ENCODE results near the gene UXT. TPM values are rescaled to one million over a fixed set of nuclear protein-coding genes. Genes with fewer than 3 reads are reported as not detected.

The UXT gene
- total and polyA plus RNA-seq, 2 of the 13 experiments (the other 11 are each of a cell fraction or from before 2014, with no cell fraction given), result 107 to 123 TPM

- TF ChIP-seq, protein P1, sequence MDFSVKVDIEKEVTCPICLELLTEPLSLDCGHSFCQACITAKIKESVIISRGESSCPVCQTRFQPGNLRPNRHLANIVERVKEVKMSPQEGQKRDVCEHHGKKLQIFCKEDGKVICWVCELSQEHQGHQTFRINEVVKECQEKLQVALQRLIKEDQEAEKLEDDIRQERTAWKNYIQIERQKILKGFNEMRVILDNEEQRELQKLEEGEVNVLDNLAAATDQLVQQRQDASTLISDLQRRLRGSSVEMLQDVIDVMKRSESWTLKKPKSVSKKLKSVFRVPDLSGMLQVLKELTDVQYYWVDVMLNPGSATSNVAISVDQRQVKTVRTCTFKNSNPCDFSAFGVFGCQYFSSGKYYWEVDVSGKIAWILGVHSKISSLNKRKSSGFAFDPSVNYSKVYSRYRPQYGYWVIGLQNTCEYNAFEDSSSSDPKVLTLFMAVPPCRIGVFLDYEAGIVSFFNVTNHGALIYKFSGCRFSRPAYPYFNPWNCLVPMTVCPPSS (IDR thresholded peaks at IDR 0.05), result no peak
- TF ChIP-seq AHR (CRISPR knock-in tag; IDR thresholded peaks at IDR 0.05) (0 out of 2 replicates have a peak, but pooled peaks have one; percentile 41), KDM5A (IDR thresholded peaks at IDR 0.05; ENCODE audit: borderline replicate concordance, low read length) (no peak), ZNF562 (CRISPR knock-in tag; IDR thresholded peaks at IDR 0.05; ENCODE audit: borderline replicate concordance) (no peak), KDM2A (CRISPR knock-in tag; IDR thresholded peaks at IDR 0.05; ENCODE audit: borderline replicate concordance, low read depth) (peak; percentile 60; the same call in 1 of the 2 replicates), ZNF619 (CRISPR knock-in tag; IDR thresholded peaks at IDR 0.05) (no peak), MAZ (IDR thresholded peaks at IDR 0.05; ENCODE audit: borderline replicate concordance, low read depth, low read length) (0 out of 2 replicates have a peak, but pooled peaks have one; percentile 59), MAZ (CRISPR knock-in tag; IDR thresholded peaks at IDR 0.05; ENCODE audit: low read depth) (peak; percentile 60; the same call in 1 of the 2 replicates), PHF8 (CRISPR knock-in tag; IDR thresholded peaks at IDR 0.05) (no peak), KLF13 (CRISPR knock-in tag; IDR thresholded peaks at IDR 0.05) (no peak), SRY (CRISPR knock-in tag; IDR thresholded peaks at IDR 0.05) (peak; percentile 80; the same call in 1 of the 2 replicates), KLF11 (CRISPR knock-in tag; IDR thresholded peaks at IDR 0.05) (no peak), ZNF251 (CRISPR knock-in tag; IDR thresholded peaks at IDR 0.05) (no peak), DMAP1 (CRISPR knock-in tag; IDR thresholded peaks at IDR 0.05) (no peak), XRCC5 (optimal IDR thresholded peaks at IDR 0.05; ENCODE audit: low read length) (no peak), ARID4A (CRISPR knock-in tag; IDR thresholded peaks at IDR 0.05; ENCODE audit: borderline replicate concordance) (peak; percentile 52; the same call in 1 of the 2 replicates), ZNF746 (CRISPR knock-in tag; IDR thresholded peaks at IDR 0.05) (no peak), MTF2 (CRISPR knock-in tag; IDR thresholded peaks at IDR 0.05; ENCODE audit: borderline replicate concordance) (no peak), SCMH1 (CRISPR knock-in tag; IDR thresholded peaks at IDR 0.05; ENCODE audit: borderline replicate concordance) (no peak), ZNF567 (CRISPR knock-in tag; IDR thresholded peaks at IDR 0.05; ENCODE audit: borderline replicate concordance) (no peak), PLRG1 (conservative IDR thresholded peaks at IDR 0.05) (no peak), CSRNP1 (CRISPR knock-in tag; IDR thresholded peaks at IDR 0.05) (0 out of 2 replicates have a peak, but pooled peaks have one; percentile 32)
- TF ChIP-seq, protein P2, sequence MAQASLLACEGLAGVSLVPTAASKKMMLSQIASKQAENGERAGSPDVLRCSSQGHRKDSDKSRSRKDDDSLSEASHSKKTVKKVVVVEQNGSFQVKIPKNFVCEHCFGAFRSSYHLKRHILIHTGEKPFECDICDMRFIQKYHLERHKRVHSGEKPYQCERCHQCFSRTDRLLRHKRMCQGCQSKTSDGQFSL (CRISPR knock-in tag; IDR thresholded peaks at IDR 0.05), result no peak
These were observed 39.3 kb downstream of the UXT start, which contains the start of gene SYN1 (continued) for GRCh38 chrX:47619486-47620302.
